Measurements from ENCODE around the gene LRRC74A.

DNA sequence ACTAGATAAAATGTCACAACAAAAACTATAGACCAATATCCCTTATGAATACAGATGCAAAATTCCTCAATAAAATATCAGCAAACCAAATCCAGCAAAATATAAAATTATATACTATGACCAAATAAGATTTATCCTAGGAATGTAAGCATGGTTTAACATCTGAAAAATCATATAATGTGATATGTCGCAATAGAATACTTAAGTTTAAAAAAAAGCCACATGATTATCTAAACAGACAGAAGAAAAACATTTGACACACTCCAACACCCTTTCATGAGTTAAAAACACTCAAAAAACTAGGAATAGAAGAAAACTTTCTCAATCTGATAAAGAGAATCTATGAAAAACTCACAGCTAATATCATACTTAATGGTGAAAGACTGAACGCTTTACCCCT, 33.8 kb upstream of the LRRC74A start:
- TF ChIP-seq, protein P1, sequence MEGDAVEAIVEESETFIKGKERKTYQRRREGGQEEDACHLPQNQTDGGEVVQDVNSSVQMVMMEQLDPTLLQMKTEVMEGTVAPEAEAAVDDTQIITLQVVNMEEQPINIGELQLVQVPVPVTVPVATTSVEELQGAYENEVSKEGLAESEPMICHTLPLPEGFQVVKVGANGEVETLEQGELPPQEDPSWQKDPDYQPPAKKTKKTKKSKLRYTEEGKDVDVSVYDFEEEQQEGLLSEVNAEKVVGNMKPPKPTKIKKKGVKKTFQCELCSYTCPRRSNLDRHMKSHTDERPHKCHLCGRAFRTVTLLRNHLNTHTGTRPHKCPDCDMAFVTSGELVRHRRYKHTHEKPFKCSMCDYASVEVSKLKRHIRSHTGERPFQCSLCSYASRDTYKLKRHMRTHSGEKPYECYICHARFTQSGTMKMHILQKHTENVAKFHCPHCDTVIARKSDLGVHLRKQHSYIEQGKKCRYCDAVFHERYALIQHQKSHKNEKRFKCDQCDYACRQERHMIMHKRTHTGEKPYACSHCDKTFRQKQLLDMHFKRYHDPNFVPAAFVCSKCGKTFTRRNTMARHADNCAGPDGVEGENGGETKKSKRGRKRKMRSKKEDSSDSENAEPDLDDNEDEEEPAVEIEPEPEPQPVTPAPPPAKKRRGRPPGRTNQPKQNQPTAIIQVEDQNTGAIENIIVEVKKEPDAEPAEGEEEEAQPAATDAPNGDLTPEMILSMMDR (IDR thresholded peaks at IDR 0.05) = no peak
- no peak for TF ChIP-seq POLR2A (IDR thresholded peaks at IDR 0.05)

Measured in thyroid gland (tissue), 4 donors.